CD4-positive, alpha-beta T cell treated with Interleukin-17A for 1 hour (primary cell): ENCODE results near the gene DNM3.
"Not testable (repeated sequence)": the region's sequence is repeated elsewhere in the genome, so short reads cannot be mapped to it uniquely, and the experiment has no call there.

Source experiments
- DNase-seq: peaks from one replicate; pipeline ENCODE4 v3.0.0-alpha.2; 2020

The DNM3 gene

DNA sequence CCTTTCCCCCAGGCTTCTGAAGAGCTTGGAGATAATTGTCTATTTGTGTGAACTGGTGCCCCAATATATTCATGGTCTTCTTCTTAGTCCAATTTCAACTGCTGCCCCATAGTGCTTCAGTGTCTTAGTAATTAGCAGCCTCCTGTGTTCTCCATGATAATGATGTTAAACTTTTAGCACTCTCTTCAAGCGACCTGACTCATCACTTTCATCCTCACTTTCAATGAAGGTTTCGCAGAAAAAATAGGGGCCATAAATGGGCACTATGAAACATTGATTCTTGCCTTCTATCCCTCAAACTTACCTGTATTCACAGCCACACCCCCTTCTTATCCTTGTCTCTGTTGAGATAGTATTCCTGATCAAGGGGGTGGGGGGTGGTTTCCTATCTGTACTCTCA is 210.6 kb downstream of the DNM3 start:
- no peak for DNase-seq

DNA sequence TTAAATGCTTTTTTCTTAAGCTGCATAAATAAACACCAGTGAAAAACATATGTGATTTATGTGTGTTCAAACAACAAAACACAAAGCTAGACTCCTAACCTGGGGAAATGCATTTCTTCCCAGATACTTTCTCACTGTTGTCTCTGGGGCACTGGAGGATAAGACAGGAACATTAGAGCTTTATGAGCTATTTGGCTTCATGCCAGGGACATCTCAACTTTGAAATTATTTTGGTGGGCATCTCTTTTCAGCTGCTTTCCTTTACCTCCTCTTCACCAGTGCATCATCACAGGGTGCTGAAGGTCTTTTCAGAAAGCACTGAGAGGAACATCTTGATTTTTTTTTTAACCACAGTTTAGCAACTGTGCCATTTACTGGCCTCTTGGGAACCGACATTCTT is 212.9 kb downstream of the DNM3 start:
- no peak for DNase-seq

DNA sequence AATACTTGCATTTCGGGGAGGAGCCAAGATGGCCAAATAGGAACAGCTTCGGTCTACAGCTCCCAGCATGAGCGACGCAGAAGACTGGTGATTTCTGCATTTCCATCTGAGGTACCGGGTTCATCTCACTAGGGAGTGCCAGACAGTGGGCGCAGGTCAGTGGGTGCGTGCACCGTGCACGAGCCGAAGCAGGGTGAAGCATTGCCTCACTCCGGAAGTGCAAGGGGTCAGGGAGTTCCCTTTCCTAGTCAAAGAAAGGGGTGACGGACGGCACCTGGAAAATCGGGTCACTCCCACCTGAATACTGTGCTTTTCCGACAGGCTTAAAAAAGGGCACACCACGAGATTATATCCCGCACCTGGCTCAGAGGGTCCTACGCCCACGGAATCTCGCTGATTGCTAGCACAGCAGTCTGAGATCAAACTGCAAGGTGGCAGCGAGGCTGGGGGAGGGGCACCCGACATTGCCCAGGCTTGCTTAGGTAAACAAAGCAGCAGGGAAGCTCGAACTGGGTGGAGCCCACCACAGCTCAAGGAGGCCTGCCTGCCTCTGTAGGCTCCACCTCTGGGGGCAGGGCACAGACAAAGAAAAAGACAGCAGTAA is 214.6 kb downstream of the DNM3 start:
- DNase-seq, result not testable (repeated sequence)

DNA sequence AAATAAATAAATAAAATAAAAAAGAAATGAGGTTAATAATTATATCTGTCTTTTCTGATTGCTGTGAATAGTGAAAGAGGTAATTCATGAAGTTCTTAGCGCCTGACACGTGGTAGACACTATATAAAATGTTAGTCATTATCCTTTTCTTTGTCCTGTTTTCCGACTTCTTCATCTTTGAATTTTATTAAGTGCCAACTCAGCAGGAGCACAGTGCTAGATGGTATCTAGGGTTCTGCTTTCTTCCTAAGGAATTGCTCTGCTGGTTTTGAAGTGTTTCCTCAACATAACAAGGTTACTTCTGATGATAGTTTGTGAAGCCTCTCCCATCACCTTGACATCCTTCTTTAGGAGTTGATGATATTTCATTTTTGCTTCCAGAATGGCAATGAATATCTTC is 227.0 kb downstream of the DNM3 start:
- DNase-seq, result no peak

DNA sequence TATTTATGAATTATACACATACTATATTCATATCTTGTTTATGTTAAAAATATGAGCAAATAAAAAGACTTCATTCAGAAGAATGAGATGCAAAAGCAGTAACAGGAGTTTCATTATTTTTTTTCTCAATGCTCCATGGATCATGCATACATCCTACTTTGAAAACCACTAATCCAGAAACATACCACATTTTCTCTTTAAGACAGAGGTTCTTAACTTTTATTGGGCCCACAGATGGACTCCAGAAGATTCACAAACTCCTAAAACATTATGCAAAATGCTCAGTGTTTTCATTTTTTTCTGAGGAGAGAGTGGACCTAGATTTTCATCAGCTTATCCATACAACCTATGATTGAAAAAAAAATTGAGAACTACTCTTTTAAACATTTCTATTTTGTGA is 227.8 kb downstream of the DNM3 start:
- DNase-seq, result no peak

DNA sequence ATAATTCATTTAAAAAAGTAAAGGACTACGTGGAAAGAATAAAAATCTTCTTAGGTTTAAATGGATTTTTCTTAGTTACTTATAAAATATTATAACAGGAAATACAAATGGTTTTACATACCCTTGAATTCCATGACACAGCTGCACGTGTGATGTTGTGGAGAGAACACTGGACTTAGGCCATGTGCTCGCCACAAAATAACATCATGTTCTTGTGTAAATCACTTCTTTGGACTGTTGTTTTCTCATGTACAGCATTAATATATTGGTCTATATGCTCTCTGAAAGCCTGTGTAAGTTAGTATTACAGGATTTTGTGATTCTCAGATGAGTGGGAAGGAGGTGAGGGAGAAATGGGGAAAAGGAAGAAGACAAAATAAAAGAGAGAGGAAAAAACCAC is 228.2 kb downstream of the DNM3 start:
- DNase-seq, result no peak

DNA sequence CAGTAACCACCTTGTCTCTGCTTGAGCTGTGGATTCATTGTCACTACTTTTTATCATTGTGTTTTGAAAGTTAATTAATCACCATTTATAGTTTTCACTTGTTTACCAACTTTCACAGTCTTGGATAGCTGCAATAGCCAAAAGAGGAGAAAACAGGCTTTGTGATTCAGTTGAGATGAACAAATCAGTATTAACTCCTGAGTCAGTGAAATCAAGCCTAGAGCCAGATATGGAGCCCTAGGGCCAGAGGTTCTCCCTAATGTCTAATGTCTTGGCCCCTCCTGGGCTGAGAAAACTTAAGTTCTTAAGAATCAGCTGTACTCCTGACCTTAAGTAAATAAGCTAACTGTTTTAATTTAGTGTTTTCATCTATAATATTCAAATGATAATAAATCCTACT is 228.8 kb downstream of the DNM3 start:
- no peak for DNase-seq

DNA sequence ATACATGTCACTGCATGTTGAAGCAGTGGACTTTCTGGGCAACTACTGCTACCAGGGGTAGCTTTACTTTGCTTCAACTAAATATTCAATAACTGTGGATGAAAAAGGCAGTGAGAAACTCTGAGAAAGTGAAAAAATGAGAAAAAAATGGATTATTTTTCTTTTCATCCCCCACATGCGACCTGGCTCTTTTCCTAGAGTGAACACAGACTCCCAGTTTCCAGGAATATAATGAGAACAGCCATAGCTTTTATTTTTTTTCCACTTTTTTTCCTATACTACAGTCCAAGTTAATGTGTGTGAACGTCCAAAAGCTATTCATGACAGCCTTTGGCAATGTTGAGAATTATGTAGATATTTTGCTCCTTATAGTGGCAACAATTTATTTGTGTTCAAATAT is 230.4 kb downstream of the DNM3 start:
- no peak for DNase-seq

DNA sequence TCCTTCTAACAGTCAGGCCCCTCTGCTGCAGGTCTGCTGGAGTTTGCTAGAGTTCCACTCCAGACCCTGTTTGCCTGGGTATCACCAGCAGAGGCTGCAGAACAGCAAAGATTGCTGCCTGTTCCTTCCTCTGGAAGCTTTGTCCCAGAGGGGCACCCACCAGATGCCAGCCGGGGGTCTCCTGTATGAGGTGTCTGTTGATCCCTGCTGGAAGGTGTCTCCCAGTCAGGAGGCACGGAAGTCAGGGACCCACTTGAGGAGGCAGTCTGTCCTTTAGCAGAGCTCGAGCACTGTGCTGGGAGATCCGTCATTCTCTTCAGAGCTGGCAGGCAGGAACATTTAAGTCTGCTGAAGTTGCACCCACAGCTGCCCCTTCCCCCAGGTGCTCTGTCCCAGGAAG is 238.6 kb downstream of the DNM3 start:
- DNase-seq, result not testable (repeated sequence)

DNA sequence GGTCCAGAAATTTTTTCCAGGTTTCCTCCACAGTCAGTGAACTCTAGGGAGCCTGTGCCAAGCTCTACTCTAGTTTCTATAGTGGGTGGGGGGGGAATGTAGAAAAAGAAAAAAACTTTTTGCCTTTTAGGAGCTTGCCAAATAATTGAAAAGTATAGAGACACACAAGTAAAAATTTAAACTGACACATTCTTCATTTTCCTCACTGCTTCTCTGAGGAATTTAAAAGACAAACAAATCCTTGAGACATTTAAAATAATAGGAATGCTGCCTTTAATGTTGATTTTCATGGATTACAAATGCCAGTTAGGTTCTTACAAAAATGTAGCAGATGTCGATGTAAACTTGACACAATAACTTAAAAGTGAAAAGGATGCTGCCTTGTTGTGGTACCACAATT is 241.9 kb downstream of the DNM3 start:
- DNase-seq, result no peak

DNA sequence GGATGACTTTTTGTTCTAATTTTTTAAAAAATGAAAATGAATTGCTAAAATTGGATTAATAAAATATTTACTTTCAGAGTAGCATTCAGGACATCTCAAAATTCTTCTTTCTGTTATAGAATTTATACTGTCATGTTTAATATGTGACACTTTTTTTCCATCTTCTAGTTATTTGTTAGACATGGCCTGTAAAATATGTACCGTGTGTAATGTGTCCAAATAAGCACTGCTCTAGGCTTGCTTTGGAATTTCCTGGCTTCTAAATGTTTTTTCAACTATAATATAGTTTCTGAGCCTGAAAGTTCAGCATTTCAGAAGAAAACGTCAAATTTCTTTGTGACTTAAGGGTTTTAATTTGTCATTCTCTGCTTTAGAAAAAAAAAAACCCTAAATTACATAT is 243.6 kb downstream of the DNM3 start:
- no peak for DNase-seq

DNA sequence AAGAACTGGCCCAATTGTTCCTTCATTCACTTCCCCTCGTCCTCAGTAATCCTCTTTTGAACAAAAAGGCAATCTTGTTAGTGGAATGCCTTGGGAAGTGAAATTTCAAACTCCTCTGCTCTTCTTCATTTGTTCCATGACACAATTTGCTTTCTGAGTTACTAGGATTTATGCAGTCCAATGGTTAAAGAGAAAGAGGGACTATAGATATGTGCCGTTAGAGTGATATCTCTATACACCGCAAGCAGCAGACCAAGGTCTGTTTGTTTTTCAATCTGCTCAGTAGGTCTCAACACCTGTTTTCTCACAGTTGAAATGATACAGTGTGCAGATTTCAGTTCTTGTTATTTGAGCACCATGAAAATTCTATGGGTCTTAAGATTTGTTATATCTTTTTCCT is 244.0 kb downstream of the DNM3 start:
- no peak for DNase-seq

DNA sequence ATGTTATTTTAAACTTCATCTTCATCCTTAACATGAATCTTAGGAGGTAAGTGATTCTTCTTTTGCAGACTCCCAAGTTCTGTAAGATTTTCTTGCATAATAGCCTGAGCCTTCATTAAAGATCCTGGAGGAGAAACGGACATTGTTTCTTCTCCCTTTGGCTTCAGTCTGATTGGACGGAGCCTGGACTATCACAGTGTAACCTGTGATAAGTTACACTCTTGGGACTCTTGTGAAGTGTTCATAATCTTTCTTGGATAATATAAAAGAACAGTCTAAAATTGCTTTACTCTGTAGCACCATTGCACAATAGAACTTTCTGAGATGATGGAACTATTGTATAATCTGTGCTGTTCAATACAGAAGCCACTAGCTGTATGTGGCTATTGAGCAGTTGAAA is 244.8 kb downstream of the DNM3 start:
- no peak for DNase-seq

DNA sequence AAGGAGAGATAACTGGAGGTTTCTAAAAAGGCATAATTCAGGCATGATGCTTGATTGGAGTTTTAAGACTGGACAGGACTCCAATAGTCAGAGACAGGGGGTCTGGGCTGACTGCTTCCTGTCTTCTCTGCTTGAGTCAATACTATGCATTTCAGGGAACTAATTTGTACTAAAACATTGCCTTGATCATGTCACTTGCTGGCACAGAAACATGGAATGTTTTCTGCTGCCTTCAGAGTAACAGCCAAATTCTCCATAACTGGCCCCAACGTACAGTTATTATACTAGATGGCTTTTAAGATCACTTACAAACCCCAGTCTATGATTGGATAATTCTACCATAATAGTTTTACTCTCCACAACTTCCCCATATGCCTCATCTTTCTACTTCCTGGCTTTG is 247.0 kb downstream of the DNM3 start:
- no peak for DNase-seq

DNA sequence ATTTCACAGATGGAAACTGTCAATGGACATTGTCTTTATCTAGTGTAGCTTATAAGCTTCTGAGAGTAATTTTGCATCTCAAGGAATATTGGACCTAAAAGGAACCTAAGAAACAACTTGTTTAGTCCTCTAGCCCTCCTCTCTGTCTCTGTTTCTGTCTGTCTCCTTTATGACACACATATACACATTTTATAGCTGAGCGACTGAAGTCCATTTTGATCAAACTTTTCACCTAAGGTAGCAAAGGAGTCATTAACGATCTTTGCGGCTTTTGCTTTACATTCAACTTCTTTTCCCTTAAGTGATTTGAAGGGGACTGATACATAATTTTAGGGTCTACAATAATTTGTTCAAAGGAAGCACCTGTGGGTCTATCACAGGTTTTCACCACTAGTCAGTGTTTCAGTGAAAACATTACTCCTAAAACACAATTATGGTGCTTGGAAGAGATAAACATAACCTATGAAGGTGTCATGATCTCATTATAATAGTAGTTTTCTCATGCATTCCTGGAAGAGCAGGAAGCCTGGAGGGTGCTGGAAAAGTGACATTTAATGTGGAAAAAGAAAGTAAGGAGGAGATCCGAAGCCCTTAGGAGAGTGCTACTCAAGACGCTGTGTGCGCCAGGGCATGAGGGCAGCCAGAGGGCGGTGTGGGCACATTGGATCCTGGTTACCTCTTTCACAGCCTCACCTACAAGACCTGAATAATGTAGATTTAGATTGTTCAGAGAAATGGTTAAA is 248.6 kb downstream of the DNM3 start:
- DNase-seq, result peak; percentile 70

DNA sequence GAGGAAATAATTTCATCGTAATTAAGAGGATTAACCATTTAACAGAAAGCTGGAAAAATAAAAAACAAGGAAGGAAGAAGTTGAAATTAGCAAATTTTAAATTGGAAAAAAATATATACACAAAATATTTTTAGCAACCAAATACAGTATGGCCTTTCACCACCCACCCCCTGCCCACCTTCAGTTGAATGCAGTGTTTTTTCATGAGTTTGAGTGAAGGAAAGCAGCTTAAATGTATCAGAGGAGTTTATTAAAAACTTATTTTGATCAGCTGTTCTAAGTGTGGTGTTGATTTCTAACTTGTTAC is 249.2 kb downstream of the DNM3 start:
- DNase-seq, result no peak

DNA sequence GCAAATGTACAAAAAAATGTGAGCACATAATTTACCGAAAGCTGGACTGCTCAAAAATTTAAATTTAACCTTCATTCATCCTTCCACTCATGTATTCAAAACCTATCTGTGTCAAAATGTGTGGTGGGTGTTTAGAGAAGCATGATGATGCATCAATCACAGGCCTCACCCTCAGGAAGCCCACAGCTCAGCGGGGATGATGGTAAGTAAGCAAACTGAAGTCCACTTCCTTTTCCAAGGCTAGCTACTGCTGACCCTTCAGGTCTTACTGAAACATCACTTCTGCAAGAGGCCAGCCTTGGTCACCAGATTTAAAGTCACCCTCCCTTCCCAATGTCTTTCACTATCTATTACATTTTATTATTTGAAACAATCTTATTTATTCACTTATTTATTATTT is 254.5 kb downstream of the DNM3 start:
- no peak for DNase-seq

DNA sequence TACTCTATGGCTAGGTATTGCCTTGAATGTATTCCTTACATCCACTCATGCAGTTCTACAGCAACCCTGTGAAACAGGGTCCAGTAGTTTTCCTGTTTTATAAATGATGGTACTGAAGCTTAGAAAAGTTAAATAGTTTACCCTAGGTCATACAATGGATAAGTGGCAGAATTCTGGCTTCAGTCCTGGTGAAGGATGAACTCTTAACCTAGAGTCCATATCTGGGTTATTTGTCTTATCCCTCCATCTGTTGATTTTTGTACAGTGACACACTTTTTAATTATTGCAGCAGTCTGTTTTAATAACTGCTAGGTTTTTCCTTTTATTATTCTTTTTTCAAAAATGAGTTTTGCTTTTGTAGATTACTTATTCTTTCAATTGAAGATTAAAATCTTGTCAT is 263.9 kb downstream of the DNM3 start:
- no peak for DNase-seq

DNA sequence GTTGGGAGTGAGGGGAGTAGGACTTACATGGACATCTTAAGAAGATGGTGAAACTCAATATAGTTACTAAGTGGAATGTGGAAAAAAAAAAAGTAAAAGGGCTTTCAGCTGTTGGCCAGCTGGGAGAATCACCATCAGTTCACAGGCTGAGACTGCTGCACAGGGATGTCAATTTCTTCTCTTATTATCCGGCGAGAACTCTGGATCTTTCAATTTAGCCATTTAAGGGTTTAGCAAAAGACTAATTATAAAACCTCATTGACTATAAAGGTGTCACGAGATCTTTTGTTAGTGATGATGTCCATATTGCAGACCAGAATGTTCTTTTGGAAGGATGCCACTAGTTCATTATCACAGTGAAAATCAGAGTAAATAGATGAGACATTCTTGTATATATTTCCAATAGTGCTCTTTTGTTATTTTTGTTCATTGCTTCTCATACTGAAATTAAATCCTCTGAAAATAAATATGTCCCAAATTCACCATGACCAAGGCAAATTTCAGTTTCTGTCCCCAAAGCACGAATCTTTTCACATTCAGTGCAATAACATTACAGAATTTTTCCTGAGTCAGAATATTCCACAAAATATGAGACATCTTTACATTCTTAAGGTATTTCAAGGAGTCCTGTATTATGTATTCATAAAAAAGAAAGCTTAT is 266.1 kb downstream of the DNM3 start:
- DNase-seq, result no peak

DNA sequence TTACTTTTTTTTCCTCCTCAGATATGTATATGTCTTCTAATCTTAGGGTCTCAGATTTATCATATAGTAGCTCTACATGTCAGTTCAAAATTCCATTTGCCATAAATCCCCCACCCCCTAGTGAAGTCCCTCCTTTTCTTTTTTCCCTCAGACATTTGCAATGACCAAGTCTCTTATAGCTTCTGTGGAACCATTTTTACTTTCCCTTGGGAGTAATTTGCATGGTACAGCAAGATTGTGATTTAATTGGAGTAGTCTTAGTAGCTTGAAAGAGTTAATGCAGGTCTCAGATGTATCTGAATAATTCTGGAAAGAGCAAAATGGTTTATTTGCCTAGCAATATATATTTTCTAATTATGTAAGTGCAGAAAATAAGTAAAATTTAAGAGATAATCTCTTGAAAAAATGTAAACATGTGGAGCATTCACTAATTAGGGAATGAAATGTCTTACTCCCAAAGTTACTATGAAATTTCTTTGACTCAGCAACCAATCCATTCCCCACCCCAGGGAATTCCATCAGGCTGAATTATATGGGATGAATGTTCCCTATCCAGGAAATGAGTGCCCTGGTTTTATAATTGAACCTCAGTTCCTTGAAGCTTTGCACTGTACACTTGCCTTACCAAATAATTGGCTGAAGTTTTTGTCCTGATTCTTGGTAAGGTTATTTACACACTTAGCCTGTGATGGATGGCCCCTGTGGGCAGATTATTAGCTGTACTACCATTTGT is 267.0 kb downstream of the DNM3 start:
- no peak for DNase-seq

DNA sequence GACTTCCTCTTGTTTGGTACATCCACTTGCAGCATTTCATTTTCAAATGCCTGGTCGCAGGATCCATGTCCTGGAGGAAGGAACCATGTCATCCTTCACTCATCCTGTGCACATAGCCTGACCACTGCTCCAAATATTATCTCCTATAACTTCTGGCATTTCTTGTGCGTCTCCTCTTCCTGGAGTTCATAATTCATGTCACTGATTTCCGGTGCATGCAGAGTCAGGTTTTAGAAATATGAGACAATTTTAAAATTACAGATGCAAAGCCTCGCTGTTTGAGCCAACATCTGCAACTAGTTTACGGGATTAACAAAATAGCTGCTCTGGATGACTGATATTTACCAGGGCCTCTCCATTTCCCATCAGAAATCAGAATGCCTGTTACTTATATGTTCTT is 268.1 kb downstream of the DNM3 start:
- no peak for DNase-seq

DNA sequence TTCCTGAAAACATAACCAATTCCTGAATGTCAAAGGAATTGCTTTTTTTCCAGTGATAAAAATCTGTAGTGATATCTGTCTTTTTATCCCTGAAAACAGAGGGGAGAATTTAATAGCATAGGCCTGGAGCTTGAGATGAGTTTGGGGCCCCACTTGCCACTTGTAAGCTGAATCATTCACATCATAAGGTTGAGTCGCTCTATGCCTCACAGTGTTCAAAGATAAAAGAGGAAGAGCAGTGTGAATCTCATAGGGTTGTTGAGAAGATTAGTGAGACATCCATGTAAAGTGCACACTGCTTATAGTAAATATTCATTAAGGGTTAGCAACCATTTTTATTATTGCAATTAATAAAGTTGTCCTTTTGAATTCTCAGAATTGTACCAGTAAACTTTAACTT is 271.3 kb downstream of the DNM3 start:
- DNase-seq, result no peak

DNA sequence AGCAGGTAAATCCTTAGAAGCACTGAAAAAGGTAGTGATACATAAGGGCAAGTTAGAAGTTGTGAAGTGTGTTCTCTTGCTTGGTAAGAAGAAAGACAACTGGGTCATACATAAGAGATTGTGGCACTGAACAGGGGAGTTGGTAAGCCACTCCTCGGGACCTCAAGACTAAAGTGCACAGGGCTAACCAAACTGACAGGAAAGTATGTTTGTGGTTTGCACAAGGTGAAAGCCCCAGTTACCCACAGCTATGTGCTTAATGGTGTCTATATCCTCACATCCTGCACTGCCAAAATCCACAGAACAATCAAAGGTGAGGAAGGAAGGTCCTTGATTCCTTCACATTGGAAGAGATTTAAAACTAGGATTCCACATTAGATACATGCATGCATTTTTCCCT is 276.5 kb downstream of the DNM3 start:
- peak; percentile 64 for DNase-seq

DNA sequence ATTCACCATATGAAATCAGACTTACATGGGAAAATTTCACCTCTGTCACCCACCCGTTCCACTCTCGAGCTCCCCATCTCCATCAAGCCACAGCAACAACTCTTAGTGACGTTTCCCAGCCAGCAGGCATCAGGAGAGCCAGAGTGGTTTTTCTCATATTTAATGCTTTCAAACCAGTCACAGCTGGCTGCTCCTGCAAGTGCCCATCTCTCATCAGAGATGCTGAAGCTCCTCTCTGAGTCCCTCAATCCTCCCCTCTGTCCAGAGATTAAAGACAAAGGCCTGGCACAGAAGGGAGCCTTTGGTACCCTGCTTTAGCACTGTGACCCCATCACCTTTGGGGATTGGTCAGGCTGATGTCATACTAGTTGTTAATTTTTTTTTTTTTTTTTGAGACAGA is 277.3 kb downstream of the DNM3 start:
- no peak for DNase-seq
